HUES64 (cell line): ENCODE measurements around the gene EGLN1.

ENCODE experiments used
- H3K27ac ChIP-seq: 2 replicates; pipeline ENCODE4 v1.7.0; 2013; ENCODE audit warnings: low read depth, low read length, inconsistent platforms
- H3K27me3 ChIP-seq: 2 replicates; pipeline ENCODE4 v1.6.1; 2013; ENCODE audit warnings: mild to moderate bottlenecking, low read length; ENCODE audit not compliant: insufficient read depth
- H3K36me3 ChIP-seq: 2 replicates; pipeline ENCODE4 v1.6.1; 2013; ENCODE audit warnings: mild to moderate bottlenecking, low read length; ENCODE audit not compliant: insufficient read depth
- H3K4me1 ChIP-seq: 2 replicates; pipeline ENCODE4 v1.6.1; 2013; ENCODE audit warnings: mild to moderate bottlenecking, low read length, moderate library complexity; ENCODE audit not compliant: insufficient read depth
- H3K4me3 ChIP-seq: 2 replicates; pipeline ENCODE4 v1.5.1; 2013; ENCODE audit warnings: mild to moderate bottlenecking, low read length, moderate library complexity
- H3K9ac ChIP-seq: 2 replicates; pipeline ENCODE4 v1.6.1; 2013; ENCODE audit warnings: mild to moderate bottlenecking, low read depth, low read length
- H3K9me3 ChIP-seq: 2 replicates; pipeline ENCODE4 v1.6.1; 2013; ENCODE audit warnings: low read depth, low read length; ENCODE audit not compliant: insufficient read depth
- WGBS: fragments of 150-250, 120-280 bp; methylation state at CpG from one replicate; pipeline ENCODE4 v1.1.7; 2013; ENCODE audit warnings: missing lambda C conversion rate; 5-methylcytosine and 5-hydroxymethylcytosine counted together

Gene EGLN1

DNA sequence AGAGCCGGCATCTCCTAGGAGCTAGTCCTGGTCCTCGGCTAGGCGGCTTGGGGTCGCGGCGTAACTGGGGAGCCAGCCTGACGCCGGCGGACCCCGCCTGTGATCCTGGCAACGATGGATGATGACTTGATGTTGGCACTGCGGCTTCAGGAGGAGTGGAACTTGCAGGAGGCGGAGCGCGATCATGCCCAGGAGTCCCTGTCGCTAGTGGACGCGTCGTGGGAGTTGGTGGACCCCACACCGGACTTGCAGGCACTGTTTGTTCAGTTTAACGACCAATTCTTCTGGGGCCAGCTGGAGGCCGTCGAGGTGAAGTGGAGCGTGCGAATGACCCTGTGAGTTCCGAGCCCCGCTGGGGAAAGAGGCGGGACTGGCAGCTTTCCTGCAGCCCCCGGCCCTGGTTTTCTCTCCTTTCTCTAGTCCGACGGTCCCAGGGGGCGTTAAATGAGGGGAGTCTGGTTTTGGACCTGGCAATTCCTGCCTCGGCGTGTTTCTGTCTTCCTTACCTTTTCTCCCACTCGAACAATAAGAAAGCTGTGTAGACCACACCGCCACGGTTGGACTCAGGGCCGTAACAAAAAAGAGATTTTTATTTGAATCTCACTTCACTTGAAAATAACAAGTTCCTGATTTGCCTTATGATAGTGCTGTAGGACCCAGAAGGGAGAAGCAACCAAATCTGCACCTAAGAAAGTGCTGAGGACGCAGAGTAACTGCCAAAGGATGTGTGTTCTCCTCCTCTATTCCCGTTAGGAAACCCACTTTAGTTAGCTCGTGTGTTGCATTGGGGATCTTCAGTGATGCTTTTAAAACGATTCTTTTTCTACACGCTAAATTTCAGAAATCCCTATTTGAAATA lies 83.6 kb downstream of the EGLN1 start, which contains the start of gene SPRTN:
SPRTN (plus strand) TSS at position 24 of the 859 bp plus-strand sequence; CDS start at position 115, 91 bp downstream.
- H3K9ac ChIP-seq = peak within 1 kb of the TSS; percentile 87
- peaks cover 24% of the 10 kb centered on the region for H3K36me3 ChIP-seq
- H3K27me3 ChIP-seq = no peaks in the 10 kb centered on the region
- 4% methylated on average over 43 of the region's 43 CpGs for WGBS
- H3K9me3 ChIP-seq = no peaks in the 10 kb centered on the region
- peak within 1 kb of the TSS; percentile 87 for H3K4me3 ChIP-seq
- peaks cover 26% of the 10 kb centered on the region for H3K4me1 ChIP-seq
- H3K27ac ChIP-seq = peak within 1 kb of the TSS; percentile 97

DNA sequence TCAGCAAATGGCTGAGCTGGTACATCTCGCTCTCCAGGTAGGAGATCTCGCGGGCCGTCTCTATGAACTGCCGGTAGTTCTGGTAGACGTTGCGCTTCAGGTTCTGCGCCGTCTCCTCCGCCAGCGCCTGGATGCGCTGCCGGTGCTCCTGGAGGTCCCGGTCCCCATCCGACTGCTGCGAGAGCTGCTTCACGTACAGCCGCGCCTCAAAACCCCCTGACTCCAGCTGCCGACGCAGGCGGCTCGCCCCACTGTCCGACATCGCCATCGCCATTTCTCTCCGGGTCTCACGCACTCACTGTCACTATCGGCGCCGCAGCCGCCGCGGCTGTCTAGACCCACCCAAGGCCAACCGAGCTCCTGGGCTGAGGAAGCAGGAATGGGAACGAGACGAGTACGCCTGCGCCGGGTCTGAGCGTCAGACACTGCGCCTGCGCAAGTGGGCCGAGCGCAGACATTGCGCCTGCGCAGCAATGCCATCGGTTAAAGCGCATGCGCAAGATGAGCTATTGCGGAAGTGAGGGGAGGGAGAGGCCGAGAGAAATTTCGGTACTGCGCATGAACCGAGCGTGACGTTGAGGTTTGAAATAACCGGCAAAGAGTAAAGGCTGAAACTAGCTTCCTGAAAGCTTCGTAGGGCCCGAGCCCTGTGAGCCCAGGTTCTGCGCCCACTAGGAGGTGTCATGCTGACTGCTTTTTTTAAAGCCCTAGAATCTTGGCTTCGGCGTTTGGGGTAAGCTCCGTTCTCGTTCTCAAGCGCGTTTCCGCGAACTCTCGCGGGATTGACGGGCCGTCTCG lies 84.4 kb downstream of the EGLN1 start, which contains the start of gene EXOC8:
EXOC8 (minus strand) TSS at position 381 of the 798 bp plus-strand sequence; CDS start at position 274, 107 bp downstream.
- Histone ChIP-seq H3K4me1 (peaks cover 31% of the 10 kb centered on the region), H3K9me3 (no peaks in the 10 kb centered on the region)
- under 1% methylated on average over 74 of the region's 74 CpGs for WGBS

DNA sequence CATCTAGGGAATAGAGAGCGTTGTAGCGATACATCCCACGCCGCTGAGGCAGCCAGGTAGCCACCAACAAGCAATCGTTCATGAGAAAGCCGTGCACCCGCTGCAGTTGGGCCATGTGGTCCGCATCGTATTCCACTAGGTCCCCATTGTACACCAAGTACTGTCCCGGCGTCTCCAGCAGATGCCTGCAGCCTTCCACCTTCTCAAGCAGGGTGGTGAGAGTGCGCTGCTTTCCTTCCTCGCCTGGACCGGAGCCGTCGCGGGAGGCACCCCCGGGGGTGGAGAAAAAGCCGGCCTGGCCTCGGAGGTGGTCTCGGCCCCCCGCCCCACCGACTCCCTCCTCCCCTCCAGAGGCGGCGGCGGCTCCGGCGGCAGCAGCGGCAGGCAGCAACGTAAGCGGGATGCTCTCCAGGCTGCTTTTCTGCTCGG lies 85.0 kb downstream of the EGLN1 start:
- Histone ChIP-seq H3K4me3 (peak overlapping the region; percentile 87), H3K27me3 (no peaks in the 10 kb centered on the region), H3K27ac (peak overlapping the region; percentile 97), H3K9me3 (no peaks in the 10 kb centered on the region), H3K36me3 (peaks cover 18% of the 10 kb centered on the region), H3K9ac (peak overlapping the region; percentile 80), H3K4me1 (peaks cover 31% of the 10 kb centered on the region)
- WGBS = 1% methylated on average over 32 of the region's 32 CpGs

More for the DNA sequence above, 84.4 kb downstream of the EGLN1 start, which contains the start of gene EXOC8:
- Histone ChIP-seq H3K27me3 (no peaks in the 10 kb centered on the region), H3K27ac (peak within 1 kb of the TSS; percentile 97), H3K9ac (peak within 1 kb of the TSS; percentile 87), H3K36me3 (peaks cover 19% of the 10 kb centered on the region), H3K4me3 (peak within 1 kb of the TSS; percentile 87)

DNA sequence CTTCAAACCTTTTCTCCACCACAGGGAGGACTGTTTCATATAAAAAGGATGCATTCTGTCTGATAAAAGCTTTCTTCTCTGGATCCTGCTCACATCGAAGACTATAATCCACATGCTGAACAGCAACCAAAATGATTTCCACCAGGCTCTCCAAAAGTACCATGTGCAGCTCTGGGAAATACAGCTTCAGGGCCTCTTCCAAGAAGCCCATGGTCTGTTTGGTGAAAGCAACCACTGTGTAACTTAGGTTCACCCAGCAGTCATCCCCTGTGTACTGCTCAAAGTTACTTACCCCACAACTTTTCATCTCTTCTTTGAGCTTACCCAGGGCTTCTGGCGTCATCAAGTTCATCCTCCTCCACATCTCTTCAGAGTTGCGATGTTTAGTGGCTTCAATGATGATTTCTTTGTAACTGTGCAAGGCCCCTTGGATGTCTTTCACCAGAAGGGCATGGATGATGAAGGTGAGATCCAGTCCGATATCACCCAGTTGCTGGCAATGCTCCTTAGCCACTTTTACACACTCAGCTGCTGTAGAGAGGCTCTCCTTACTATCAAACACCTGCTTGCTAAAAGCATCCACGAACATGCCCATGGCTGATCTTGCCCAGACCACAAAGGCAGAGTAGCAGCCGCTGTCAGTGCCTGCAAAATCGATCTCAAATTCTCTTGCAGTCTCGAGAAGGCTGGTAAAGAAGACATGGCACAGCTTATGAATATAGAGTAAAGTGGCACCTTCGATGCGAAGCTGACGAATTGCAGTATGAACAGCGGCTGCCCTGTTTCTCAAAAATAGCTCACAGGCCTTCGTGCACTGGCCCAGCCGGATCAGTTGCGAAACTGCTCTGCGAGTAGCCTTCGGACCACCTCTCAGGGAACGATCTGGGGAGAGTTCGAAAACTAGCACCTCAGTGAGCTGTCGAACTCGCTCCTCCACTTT lies 86.2 kb downstream of the EGLN1 start:
- 79% methylated on average over 21 of the region's 21 CpGs for WGBS
- Histone ChIP-seq H3K4me3 (peak overlapping the region; percentile 87), H3K36me3 (peaks cover 7% of the 10 kb centered on the region), H3K4me1 (peaks cover 31% of the 10 kb centered on the region), H3K9ac (peak overlapping the region; percentile 80; the same call in 1 of the 2 replicates), H3K27ac (no peak overlapping the region), H3K27me3 (no peaks in the 10 kb centered on the region), H3K9me3 (no peaks in the 10 kb centered on the region)

DNA sequence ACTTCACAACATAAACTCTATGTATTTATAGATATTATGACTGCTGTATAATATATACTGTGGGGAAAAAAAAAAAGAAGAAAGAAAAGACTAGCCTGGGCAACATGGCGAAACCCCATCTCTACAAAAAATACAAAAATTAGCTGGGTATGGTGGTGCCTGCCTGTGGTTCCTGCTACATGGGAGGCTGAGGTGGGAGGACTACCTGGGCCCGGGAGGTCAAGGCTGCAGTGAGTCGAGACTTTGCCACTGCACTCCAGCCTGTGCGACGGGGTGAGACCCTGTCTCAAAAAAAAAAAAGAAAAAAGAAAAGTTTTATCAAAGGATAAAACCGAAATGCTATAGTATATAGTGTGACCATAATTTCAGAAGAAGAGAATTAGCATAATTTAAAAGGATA lies 87.1 kb downstream of the EGLN1 start:
- Histone ChIP-seq H3K27ac (no peak overlapping the region), H3K4me1 (peaks cover 31% of the 10 kb centered on the region), H3K9me3 (no peaks in the 10 kb centered on the region), H3K4me3 (peak overlapping the region; percentile 87; the same call in 1 of the 2 replicates), H3K36me3 (no peaks in the 10 kb centered on the region), H3K27me3 (no peaks in the 10 kb centered on the region), H3K9ac (no peak overlapping the region; the same call in 1 of the 2 replicates)
- 96% methylated on average over 5 of the region's 6 CpGs for WGBS

DNA sequence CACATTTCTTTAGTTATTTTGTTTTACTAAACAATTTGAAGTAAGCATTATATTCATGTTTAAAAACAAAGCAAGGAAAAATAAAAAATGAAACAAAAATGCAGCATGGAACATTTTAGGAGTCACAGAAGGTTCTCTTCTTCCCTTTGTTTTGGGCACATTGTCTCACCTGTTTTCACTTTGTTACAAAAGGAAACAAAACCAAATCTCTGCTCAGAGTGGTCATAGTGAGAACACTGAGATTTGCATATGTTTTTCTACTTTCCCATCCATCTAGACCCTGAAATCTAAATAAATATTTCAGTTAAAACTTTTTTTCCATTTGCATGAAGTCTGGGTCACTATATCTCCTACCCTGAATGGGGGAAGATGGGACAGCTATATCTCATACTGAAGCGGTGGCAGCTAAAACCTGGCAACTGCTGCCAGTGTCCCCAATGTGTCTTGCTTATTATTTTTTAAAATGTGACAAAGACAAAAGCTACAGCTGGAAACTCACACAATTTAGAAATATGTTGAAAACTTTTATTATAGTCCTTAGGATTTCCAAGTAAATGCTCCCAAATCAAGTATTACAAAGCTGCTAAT lies 87.9 kb downstream of the EGLN1 start:
- Histone ChIP-seq H3K27me3 (no peaks in the 10 kb centered on the region), H3K4me1 (peaks cover 24% of the 10 kb centered on the region), H3K27ac (no peak overlapping the region), H3K9ac (peak overlapping the region; percentile 51; the same call in 1 of the 2 replicates), H3K9me3 (no peaks in the 10 kb centered on the region), H3K4me3 (peak overlapping the region; percentile 87), H3K36me3 (no peaks in the 10 kb centered on the region)
- 50% methylated on average over 1 of the region's 1 CpG for WGBS

DNA sequence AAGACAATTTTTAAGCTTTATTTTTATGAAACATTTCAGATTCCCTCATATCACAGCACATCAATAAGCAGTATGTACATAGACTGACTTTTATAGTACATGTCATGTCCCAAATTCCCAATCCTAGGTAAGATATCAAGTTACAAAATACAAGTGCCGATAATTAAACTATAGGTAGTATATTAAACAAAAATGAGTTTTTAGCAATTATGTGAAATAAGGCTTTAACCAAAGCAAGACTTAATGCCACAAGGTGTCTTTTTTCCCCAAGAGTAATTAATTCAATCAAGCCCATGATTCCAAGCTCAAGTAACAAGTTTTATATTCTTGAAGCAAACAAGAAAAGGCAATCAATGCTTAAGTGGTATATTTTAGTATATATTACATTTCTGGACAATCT lies 89.3 kb downstream of the EGLN1 start:
- no peaks in the 10 kb centered on the region for H3K9me3 ChIP-seq
- H3K4me3 ChIP-seq = 0 out of 2 replicates have a peak overlapping the region, but pooled peaks have one; percentile 87
- H3K9ac ChIP-seq = no peak overlapping the region
- peaks cover 22% of the 10 kb centered on the region for H3K4me1 ChIP-seq
- WGBS = no CpG with 5 or more reads among the region's 1 CpG
- no peaks in the 10 kb centered on the region for H3K27me3 ChIP-seq
- no peak overlapping the region for H3K27ac ChIP-seq
- no peaks in the 10 kb centered on the region for H3K36me3 ChIP-seq

DNA sequence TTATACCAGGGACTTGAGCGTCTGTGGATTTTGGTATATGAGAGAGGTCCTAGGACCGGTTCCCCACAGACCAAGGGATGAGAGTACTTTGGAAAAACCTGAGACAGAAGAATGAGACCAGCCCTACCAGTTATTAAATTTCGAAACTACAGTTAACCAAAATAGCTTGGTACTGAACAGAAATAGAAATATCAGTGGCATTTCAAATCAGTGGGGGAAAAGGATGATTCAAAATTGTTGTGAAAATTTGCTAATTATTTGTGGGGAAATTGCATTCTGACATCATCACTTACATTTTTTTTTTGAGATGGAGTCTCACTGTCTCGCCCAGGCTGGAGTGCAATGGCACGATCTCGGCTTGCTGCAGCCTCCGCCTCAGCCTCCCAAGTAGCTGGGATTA lies 92.6 kb downstream of the EGLN1 start:
- H3K4me3 ChIP-seq = no peak overlapping the region
- WGBS = 90% methylated on average over 7 of the region's 7 CpGs
- no peak overlapping the region for H3K9ac ChIP-seq
- no peaks in the 10 kb centered on the region for H3K9me3 ChIP-seq
- no peaks in the 10 kb centered on the region; the same call in 1 of the 2 replicates for H3K27me3 ChIP-seq
- peaks cover 10% of the 10 kb centered on the region for H3K4me1 ChIP-seq
- H3K36me3 ChIP-seq = no peaks in the 10 kb centered on the region
- H3K27ac ChIP-seq = no peak overlapping the region

DNA sequence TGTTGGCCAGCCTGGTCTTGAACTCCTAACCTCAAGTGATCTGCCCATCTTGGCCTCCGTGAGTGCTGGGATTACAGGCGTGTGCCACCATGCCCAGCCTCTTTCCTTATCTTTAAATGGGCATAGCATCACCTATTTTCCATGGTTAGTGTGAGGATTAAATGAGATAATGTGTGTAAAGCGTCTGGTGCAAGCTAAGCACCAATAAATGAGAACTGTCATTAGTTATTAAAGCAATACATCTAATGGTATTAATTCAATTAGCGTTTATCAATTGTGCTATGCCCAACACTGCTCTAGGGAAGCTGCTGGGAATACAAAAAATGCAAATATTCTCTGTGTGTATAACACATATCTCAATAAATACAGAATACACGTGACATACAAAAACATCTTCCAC lies 94.5 kb downstream of the EGLN1 start:
- H3K4me1 ChIP-seq = no peaks in the 10 kb centered on the region
- no peaks in the 10 kb centered on the region for H3K9me3 ChIP-seq
- 91% methylated on average over 4 of the region's 5 CpGs for WGBS
- H3K27me3 ChIP-seq = no peaks in the 10 kb centered on the region; the same call in 1 of the 2 replicates
- H3K27ac ChIP-seq = no peak overlapping the region
- no peak overlapping the region for H3K9ac ChIP-seq
- no peak overlapping the region for H3K4me3 ChIP-seq
- H3K36me3 ChIP-seq = no peaks in the 10 kb centered on the region

DNA sequence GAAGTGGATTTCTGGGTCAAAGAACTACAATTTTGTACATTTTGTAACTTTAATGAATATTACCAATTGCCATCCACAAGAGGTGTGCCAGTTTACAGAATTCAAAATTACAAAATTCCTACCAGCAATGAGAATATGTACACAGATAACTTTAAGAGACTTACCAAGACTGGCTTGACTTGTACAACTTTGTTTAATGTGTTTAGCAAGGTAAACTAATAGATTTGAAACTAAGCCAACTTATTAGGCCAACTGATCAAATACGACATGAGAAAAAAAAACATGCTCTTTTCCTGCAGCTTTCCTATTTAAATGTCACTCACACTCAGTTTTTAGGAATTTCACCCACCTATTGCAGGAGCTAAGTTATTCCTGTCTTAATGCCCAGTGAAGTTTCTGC lies 95.8 kb downstream of the EGLN1 start:
- WGBS = 92% methylated on average over 1 of the region's 1 CpG
- H3K27ac ChIP-seq = no peak overlapping the region
- H3K4me1 ChIP-seq = no peaks in the 10 kb centered on the region
- no peak overlapping the region for H3K4me3 ChIP-seq
- no peaks in the 10 kb centered on the region for H3K9me3 ChIP-seq
- no peaks in the 10 kb centered on the region; the same call in 1 of the 2 replicates for H3K27me3 ChIP-seq
- no peak overlapping the region for H3K9ac ChIP-seq
- no peaks in the 10 kb centered on the region for H3K36me3 ChIP-seq
